Activated T-helper 2 cell treated with anti-CD3 and anti-CD28 coated beads, Interferon-gamma antibody, Interleukin-2, Interleukin-4, amounts not matched to agents 10 μg/mL and 5 μg/mL and 100 μg/mL, durations not matched to agents 14 hours and 24 hours and 36 hours (primary cell): Measurements from ENCODE around the gene ADGRG1. TPM values are rescaled to one million over a fixed set of nuclear protein-coding genes. Genes with fewer than 3 reads are reported as not detected.

ENCODE experiments used
- DNase-seq: peaks from one replicate; pipeline ENCODE4 v3.0.0; 2021; ENCODE audit warnings: low spot score
- H3K27ac Mint-ChIP-seq: one replicate; pipeline ENCODE4 v1.8.0; 2021; ENCODE audit warnings: mixed read lengths
- H3K27me3 Mint-ChIP-seq: one replicate; pipeline ENCODE4 v1.8.0; 2021; ENCODE audit warnings: low read depth, mixed read lengths
- H3K36me3 Mint-ChIP-seq: one replicate; pipeline ENCODE4 v1.8.0; 2021; ENCODE audit warnings: low read depth, mixed read lengths
- H3K4me1 Mint-ChIP-seq: one replicate; pipeline ENCODE4 v1.8.0; 2021; ENCODE audit warnings: low read depth, mixed read lengths
- H3K4me3 Mint-ChIP-seq: one replicate; pipeline ENCODE4 v1.8.0; 2021; ENCODE audit warnings: low read depth, mild to moderate bottlenecking, moderate library complexity, mixed read lengths
- H3K9me3 Mint-ChIP-seq: one replicate; pipeline ENCODE4 v1.8.0; 2021; ENCODE audit warnings: mixed read lengths
- intact Hi-C: fragments of 100-400 bp; cut with micrococcal nuclease; formaldehyde crosslinking; loops from one replicate; pipeline ENCODE4 v1.15.1; 2023
- total RNA-seq: library from RNA; stranded (reverse); gene quantifications from 2 replicates; pipeline ENCODE4 v1.2.3, GENCODE V29; 2022

Gene ADGRG1
- total RNA-seq, 1 donor from 2014 or later = 1.8 TPM

- H3K36me3 Mint-ChIP-seq = no peaks in the 10 kb centered on the region
- H3K4me3 Mint-ChIP-seq = no peak overlapping the region
- intact Hi-C loops = no loop called here
- no peaks in the 10 kb centered on the region for H3K9me3 Mint-ChIP-seq
- peaks cover 2% of the 10 kb centered on the region for H3K27me3 Mint-ChIP-seq
- H3K4me1 Mint-ChIP-seq = peaks cover 19% of the 10 kb centered on the region
- no peak for DNase-seq
- no peak overlapping the region for H3K27ac Mint-ChIP-seq
These were observed 24.5 kb downstream of the ADGRG1 start for GRCh38 chr16:57652695-57653471.

DNA sequence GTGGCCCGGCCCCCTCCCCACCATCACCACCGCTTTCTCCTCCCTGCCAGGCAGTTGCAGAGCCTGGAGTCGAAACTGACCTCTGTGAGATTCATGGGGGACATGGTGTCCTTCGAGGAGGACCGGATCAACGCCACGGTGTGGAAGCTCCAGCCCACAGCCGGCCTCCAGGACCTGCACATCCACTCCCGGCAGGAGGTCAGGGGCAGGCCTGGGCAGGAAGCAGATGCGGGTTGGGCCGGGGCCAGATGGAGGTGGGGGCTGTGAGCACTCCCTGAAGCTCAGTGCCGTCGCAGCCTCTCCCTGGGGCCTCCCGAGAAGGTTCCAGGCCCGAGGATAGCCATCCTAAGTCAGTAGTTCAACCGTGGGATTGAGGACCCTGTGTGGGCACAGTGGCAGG, 25.5 kb downstream of the ADGRG1 start:
- no peaks in the 10 kb centered on the region for H3K36me3 Mint-ChIP-seq
- peaks cover 10% of the 10 kb centered on the region for H3K4me1 Mint-ChIP-seq
- DNase-seq = no peak
- no peaks in the 10 kb centered on the region for H3K27me3 Mint-ChIP-seq
- no peak overlapping the region for H3K4me3 Mint-ChIP-seq
- no peak overlapping the region for H3K27ac Mint-ChIP-seq
- no peaks in the 10 kb centered on the region for H3K9me3 Mint-ChIP-seq
- intact Hi-C loops = no loop called here

- H3K4me3 Mint-ChIP-seq = no peak overlapping the region
- H3K27me3 Mint-ChIP-seq = no peaks in the 10 kb centered on the region
- intact Hi-C loops = no loop called here
- DNase-seq = no peak
- H3K4me1 Mint-ChIP-seq = peaks cover 6% of the 10 kb centered on the region
- H3K9me3 Mint-ChIP-seq = no peaks in the 10 kb centered on the region
- no peaks in the 10 kb centered on the region for H3K36me3 Mint-ChIP-seq
- no peak overlapping the region for H3K27ac Mint-ChIP-seq
These were observed 28.0 kb downstream of the ADGRG1 start for GRCh38 chr16:57656342-57656955.

DNA sequence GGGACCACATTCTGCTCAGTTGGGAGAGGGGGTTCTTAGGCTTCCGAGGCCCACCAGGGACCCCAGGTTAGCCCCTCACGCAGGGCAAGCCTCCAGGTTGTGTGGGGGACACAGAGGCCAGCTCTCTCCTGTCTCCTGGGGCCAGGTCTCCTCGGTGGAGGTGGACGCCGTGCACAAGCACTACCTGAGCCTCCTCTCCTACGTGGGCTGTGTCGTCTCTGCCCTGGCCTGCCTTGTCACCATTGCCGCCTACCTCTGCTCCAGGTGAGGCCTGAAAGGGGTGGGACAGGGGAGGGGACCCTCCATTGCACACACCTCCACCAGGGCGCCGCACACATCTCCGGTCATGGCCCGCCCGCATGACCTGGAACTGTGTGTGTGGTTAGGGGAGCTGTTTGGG, 28.8 kb downstream of the ADGRG1 start:
- intact Hi-C loops = no loop called here
- Mint-ChIP-seq H3K9me3 (no peaks in the 10 kb centered on the region), H3K27ac (no peak overlapping the region), H3K4me3 (no peak overlapping the region), H3K36me3 (no peaks in the 10 kb centered on the region), H3K27me3 (no peaks in the 10 kb centered on the region), H3K4me1 (no peaks in the 10 kb centered on the region)
- DNase-seq = no peak

DNA sequence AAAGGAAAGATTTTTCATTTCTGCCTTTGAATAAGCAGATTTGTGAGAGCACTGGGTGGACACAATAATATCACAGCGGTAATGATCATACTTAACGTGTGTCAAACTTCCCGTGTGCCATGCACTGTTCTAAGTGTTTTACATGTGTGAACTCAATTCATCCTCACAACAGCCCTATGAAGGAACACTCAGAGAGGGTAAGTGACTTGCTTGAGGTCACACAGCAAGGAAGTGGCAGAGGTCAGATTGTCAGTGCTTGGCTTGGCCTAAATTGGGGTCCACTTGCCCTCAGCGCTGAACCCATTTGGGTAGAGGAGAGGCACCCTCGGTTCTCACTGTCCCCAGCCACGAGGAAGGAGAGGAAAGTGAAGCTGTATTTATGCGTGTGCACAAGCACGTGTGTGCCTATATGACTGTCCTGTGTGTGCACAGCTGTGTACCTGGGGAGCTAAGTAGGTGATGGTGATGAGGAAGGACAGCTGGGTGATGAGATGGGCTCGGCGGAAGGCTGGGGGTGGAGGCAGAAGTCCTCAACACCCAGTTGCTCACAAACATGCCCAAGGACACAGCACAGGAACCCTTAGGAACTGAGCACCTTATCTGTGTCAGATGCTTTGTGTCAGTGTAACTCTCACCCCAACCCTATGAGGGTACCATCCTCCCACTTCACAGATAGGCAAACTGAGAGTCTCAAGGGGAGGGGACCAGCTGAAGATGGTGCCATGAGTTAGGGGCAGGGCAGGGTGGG, 29.9 kb downstream of the ADGRG1 start:
- Mint-ChIP-seq H3K4me3 (no peak overlapping the region), H3K36me3 (no peaks in the 10 kb centered on the region), H3K27ac (no peak overlapping the region), H3K4me1 (no peaks in the 10 kb centered on the region), H3K9me3 (no peaks in the 10 kb centered on the region), H3K27me3 (no peaks in the 10 kb centered on the region)
- intact Hi-C loops = no loop called here
- no peak for DNase-seq

DNA sequence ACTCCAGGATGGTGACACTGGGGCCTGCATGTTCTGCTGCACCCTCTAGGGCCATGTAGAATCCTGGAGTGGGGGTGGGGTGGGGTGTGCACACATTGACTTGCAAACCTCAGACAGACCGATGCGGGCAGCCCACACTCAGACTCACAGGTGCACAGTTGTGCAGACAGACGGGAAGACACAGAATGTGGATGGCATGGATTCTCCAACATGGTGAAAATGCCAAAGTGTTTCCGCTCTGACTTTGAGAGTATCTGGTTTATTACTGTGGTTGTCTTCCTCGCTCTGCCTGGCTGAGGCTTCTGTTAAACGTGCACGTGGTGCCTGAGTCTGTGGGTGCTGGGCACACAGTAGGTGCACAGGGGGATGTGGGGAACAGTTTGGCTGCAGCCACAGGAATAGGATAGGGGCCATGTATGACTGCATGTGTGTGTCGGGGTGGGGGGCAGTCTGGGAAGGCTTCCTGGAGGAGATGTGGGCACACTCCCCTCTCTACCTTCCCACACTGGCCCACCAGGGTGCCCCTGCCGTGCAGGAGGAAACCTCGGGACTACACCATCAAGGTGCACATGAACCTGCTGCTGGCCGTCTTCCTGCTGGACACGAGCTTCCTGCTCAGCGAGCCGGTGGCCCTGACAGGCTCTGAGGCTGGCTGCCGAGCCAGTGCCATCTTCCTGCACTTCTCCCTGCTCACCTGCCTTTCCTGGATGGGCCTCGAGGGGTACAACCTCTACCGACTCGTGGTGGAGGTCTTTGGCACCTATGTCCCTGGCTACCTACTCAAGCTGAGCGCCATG, 30.6 kb downstream of the ADGRG1 start:
- intact Hi-C loops = no loop called here
- DNase-seq = no peak
- Mint-ChIP-seq H3K36me3 (no peaks in the 10 kb centered on the region), H3K4me3 (no peak overlapping the region), H3K9me3 (no peaks in the 10 kb centered on the region), H3K4me1 (no peaks in the 10 kb centered on the region), H3K27ac (no peak overlapping the region), H3K27me3 (no peaks in the 10 kb centered on the region)

DNA sequence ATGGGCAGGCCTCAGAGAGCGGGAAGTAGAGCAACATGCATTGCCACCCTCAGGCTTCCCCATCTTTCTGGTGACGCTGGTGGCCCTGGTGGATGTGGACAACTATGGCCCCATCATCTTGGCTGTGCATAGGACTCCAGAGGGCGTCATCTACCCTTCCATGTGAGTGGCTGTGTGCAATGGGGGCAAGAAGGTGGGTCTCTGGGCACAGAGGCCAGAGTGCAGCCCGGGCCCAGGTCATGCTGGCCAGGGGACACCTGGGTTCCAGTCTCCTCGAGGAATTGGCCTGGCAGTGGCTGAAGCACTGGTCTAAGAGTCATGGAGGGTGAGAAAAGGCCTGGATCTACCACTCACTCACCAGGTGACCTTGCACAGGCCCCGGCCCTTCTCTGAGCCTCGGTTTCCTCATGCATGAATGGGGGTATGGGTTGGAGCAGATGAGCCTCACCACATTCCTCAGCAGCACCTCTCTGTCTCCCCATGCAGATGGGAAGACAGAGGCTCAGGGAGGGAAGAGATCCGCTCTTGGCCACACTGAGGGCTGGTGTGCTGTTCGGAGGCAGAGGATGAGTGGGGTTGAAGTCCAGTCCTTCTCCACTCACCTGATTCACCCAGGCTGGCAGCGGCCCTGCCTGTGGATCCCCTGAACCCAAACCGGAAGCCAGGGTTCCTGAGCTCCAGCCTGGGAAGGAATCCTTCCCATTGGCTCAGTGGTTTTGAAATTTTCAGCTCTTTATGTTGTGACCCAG, 32.5 kb downstream of the ADGRG1 start:
- H3K27ac Mint-ChIP-seq = no peak overlapping the region
- no peaks in the 10 kb centered on the region for H3K27me3 Mint-ChIP-seq
- no peaks in the 10 kb centered on the region for H3K4me1 Mint-ChIP-seq
- no peak for DNase-seq
- H3K9me3 Mint-ChIP-seq = no peaks in the 10 kb centered on the region
- no peaks in the 10 kb centered on the region for H3K36me3 Mint-ChIP-seq
- intact Hi-C loops = no loop called here
- no peak overlapping the region for H3K4me3 Mint-ChIP-seq

- H3K4me1 Mint-ChIP-seq = no peaks in the 10 kb centered on the region
- no peak for DNase-seq
- H3K4me3 Mint-ChIP-seq = no peak overlapping the region
- H3K9me3 Mint-ChIP-seq = no peaks in the 10 kb centered on the region
- H3K27me3 Mint-ChIP-seq = no peaks in the 10 kb centered on the region
- no peaks in the 10 kb centered on the region for H3K36me3 Mint-ChIP-seq
- intact Hi-C loops = no loop called here
- H3K27ac Mint-ChIP-seq = no peak overlapping the region
These were observed 33.1 kb downstream of the ADGRG1 start for GRCh38 chr16:57661510-57661909.

DNA sequence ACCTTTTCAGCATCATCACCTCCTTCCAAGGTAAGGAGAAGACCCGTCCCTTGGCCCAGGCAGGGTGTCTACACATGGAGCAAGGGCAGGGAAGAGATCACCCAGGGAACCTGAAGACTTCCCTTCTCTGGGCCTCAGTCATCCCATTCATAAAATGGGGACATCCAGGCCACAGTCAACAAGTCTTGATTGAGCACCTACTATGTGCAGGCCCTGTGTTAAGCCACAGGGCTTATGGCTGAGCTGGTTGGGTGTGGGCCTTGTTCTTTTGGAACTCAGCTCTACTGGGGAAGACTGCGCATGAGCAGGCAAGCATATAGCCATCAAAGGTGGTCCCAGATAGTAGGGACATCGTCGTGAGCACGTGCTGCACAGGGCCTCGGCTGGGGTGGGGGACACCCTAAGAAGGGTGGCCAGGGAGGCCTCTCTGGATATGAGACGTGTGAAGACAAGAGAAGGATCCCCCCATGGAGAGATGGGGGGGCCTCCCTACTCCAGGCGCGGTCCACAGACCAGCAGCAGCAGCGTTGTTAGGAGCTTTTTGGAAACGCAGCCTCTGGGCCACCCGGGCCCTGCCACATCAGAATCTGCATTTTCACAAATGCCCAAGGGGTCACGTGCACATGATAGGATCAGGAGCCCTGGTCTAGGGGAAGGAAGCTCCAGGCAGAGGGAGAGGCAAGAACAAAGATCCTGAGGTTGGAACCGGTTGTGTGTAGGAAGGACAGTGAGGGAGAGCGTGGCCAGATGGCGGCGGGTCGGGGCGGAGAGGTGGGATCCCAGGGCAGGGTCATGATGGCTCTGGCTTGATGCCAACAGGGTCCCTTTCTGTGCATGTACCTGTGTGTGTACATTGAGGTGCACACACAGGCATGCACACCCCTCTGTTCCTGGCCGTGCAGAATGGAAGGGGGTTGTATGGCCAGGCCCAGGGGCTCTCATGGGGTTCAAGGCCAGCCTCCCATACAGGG, 33.8 kb downstream of the ADGRG1 start:
- no peak for DNase-seq
- no peaks in the 10 kb centered on the region for H3K36me3 Mint-ChIP-seq
- no peaks in the 10 kb centered on the region for H3K4me1 Mint-ChIP-seq
- no peaks in the 10 kb centered on the region for H3K27me3 Mint-ChIP-seq
- no peaks in the 10 kb centered on the region for H3K9me3 Mint-ChIP-seq
- no peak overlapping the region for H3K27ac Mint-ChIP-seq
- H3K4me3 Mint-ChIP-seq = no peak overlapping the region
- intact Hi-C loops = no loop called here

- intact Hi-C loops = no loop called here
- Mint-ChIP-seq H3K27ac (no peak overlapping the region), H3K36me3 (no peaks in the 10 kb centered on the region), H3K4me3 (no peak overlapping the region), H3K27me3 (no peaks in the 10 kb centered on the region), H3K4me1 (no peaks in the 10 kb centered on the region), H3K9me3 (no peaks in the 10 kb centered on the region)
- DNase-seq = no peak
These were observed 35.0 kb downstream of the ADGRG1 start for GRCh38 chr16:57663436-57663835.

DNA sequence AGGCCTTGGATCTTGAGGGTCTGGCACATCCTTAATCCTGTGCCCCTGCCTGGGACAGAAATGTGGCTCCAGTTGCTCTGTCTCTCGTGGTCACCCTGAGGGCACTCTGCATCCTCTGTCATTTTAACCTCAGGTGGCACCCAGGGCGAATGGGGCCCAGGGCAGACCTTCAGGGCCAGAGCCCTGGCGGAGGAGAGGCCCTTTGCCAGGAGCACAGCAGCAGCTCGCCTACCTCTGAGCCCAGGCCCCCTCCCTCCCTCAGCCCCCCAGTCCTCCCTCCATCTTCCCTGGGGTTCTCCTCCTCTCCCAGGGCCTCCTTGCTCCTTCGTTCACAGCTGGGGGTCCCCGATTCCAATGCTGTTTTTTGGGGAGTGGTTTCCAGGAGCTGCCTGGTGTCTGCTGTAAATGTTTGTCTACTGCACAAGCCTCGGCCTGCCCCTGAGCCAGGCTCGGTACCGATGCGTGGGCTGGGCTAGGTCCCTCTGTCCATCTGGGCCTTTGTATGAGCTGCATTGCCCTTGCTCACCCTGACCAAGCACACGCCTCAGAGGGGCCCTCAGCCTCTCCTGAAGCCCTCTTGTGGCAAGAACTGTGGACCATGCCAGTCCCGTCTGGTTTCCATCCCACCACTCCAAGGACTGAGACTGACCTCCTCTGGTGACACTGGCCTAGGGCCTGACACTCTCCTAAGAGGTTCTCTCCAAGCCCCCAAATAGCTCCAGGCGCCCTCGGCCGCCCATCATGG, 35.7 kb downstream of the ADGRG1 start:
- intact Hi-C loops = no loop called here

More for the DNA sequence above, 35.7 kb downstream of the ADGRG1 start:
- Mint-ChIP-seq H3K4me3 (no peak overlapping the region), H3K27ac (no peak overlapping the region), H3K9me3 (no peaks in the 10 kb centered on the region), H3K27me3 (no peaks in the 10 kb centered on the region), H3K4me1 (no peaks in the 10 kb centered on the region), H3K36me3 (no peaks in the 10 kb centered on the region)
- DNase-seq = no peak
